Stimulated activated CD8-positive, alpha-beta memory T cell treated with anti-CD3 and anti-CD28 coated beads, Interleukin-12 subunit alpha, Interleukin-12 subunit beta, amount 100 ng/mL, for 4 hours (primary cell): ENCODE data around the gene MAP3K14.

Experiments
- DNase-seq: peaks from one replicate; pipeline ENCODE4 v3.0.0-alpha.2; 2020; ENCODE audit warnings: low read depth

The MAP3K14 gene

GRCh38 chr17:45235416-45236281 is 81.2 kb downstream of the MAP3K14 start:
- DNase-seq: no peak

DNA sequence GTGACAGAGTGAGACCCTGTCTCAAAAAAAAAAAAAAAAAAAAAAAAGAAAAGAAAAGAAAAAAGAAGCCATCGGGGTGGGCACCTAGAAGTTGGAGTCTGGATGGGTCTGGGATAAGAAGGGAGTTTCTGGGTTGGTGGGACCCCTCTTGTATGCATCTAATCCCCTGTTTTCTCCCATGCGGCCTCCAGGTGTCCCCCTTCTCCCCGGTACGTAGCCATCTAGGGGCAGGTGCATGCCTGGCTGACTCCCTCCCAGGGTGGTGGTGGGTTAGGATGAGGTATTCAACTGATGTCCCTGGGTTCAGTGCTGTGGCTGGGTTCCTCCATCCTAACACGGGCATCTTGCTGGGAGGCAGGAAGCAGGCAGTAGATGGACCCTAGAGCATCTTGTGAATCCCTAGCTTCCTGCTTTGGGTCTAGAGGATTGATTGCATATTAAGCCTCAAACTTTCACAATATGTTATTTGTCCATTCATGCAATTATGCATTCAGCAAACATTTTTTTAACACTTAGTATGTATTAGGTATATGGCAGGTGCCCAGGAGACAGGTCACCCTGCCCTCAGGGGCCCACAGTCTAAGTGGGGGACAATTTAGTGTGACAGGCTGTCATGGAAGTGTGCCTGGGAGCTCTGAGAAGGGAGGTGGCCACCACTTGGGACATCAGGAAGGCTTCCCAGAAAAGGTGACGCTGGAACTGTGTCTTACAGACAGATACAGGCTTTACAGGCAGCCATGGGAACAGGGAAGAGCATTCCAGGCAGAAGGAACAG is 82.0 kb downstream of the MAP3K14 start:
- DNase-seq: no peak

- DNase-seq: no peak
Measured at GRCh38 chr17:45233423-45233924, 83.3 kb downstream of the MAP3K14 start.

- no peak for DNase-seq
Measured at GRCh38 chr17:45232514-45233422, 84.1 kb downstream of the MAP3K14 start.

DNA sequence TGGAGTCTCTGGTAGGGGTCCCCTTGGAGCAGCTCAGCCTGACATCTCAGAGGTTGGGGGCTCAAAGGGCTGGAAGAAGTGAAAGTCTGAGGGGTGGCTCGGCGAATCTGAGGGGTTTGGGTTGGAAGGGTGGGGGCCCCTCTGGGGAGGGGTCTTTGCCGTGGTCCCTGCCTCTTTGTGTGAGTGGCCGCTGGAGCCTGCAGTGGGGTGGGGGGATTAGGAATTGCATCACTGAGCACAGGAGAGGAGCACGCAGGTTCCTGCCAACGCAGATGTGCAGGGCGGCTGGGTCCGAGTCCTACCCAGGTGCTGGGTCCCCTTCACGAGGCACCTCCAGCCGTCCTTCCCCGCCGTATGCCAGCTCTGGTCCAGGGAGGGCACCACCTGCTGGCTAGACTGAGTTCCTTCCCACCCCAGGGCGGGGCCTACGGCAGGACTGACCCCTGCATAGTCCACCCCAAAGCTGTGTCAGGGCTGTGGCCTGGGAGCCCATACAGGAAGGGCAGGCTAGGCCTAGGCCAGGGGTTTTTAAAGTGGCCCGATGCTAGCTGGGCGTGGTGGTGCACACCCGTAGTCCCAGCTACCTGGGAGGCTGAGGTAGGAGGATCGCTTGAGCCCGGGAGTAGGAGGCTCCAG is 85.2 kb downstream of the MAP3K14 start:
- no peak for DNase-seq

DNA sequence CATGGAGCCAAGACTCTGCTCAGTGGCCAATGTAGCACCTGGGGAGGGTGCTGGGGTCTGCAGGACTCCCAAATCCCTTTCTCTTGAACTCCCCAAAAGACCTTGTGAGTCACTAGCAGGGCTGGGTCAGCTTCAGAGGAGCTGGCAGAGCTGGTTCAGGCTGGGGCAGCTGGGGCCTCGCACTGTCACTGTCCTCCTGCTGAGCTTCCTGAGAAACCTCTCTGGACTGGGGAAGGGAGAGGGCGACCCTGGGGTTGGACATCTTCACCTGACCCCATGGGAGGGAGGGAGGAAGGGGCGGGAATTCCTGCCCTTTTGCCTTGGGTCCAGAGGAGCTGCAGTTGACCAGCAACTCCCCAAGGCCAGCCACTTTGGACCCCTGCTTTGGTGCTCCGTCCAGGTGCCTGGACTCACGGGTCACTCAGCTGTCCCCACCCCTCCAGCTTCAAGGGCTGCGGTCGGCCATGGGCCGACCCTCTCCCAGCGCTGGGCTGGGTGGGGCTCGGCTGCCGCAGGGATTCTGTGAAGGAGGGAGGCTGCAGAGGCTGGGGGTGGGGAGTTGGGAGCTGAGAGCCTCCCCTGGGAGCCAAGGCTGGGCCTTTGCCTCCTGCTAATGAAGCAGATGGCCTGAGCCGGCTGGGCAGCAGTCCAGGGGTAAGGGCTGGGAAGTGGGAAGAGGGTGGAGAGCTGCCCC is 85.9 kb downstream of the MAP3K14 start:
- DNase-seq: no peak

DNA sequence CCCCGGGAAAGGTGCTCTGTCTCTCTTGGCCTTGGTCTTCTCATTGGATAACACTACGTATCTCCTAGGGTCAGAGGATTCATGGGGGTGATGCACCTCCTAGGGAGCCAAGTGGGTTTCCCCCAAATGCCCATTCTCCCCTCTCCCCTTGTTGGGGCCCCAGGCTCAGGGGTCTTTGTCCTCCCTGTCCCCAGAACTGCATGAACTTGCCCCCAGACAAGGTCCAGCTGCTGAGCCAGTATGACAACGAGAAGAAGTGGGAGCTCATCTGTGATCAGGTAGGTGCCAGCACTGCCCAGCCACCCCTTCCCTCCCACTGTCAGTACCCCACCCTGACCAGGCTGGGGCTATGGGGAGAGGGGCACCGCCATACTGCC is 86.4 kb downstream of the MAP3K14 start:
- DNase-seq: no peak

- no peak for DNase-seq
Measured at GRCh38 chr17:45229681-45230409, 87.0 kb downstream of the MAP3K14 start.

- peak; percentile 79 for DNase-seq
Measured at GRCh38 chr17:45228763-45229539, 87.9 kb downstream of the MAP3K14 start.

DNA sequence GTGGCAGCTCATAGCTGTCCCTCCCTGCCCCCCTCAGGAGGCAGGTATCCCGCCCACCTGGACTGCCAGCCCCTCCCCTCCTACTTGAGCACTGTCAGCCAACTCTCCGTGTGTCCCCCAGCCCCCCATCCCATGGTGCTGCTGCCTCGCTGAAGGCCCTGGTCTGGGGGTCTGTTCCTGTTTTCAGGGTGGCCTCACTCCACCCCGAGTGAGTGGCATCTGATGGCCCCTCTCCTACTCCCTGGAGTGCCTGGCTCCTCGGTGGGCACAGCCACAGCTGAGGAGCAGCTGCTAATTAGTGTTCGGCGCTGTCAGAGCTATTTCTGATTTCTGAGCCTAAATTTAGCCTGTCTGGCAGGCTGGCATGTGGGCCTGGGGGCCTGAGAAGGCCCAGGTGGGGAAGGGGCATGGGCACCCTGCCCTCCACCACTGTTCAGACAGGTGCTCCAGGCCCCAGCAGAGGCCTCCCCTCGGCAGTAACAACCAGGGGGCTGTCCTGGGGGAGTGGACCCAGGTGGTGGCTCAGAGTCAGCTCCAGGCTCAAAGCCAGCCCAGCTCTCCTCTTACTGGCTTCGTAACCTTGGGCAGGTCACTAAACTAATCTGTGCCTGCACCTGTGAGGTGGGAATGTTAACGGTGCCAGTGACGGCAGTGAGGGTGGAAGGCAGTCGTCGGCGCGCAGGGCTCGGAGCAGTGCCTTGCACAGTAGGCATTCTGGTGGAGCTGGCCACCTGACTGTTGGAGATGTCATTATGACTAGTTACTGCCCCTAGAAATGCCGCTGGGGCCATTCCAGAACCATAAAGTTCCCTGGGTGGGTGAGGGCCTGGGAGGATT is 88.7 kb downstream of the MAP3K14 start:
- no peak for DNase-seq

DNA sequence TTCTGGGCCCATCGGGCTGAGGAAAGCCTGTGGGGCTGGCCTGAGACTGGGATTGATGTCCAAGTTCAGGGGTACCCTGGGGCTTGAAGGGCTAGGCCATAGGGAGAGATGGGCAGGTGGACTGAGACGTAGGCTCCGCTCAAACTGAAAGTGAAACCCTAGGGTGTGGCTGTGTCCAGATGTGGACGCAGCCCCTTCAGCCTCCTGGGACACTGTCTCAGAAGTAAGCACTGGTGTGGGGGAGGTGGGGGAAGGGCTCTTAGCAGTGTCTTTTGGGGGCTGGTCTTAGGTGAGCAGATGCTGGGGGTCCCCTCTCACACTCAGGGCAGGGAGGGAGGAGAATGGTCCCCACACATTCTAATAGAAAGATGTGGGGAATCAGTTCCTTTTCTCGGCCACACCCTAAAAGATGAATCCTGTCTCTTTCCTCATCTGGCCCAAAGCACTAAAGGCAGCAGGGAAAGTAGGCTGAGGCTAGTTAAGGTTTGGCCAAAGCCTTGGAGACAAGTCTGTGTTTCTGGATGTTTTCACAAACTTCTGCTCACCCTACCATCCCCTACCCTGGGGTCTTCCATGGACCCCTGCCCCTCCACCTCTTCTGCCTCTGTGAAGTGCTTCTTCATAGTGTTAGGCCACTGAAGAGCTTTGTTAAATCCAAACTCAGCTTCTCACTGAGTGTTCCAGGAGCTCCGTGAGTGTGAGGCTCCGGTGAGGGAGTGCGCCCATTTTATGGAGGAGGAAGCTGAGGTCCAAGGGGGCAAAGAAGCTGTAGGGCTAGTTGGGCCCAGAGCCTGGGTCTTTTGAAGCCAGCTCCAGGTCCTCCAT is 89.5 kb downstream of the MAP3K14 start:
- no peak for DNase-seq

GRCh38 chr17:45226576-45226975 is 90.2 kb downstream of the MAP3K14 start:
- DNase-seq: no peak

DNA sequence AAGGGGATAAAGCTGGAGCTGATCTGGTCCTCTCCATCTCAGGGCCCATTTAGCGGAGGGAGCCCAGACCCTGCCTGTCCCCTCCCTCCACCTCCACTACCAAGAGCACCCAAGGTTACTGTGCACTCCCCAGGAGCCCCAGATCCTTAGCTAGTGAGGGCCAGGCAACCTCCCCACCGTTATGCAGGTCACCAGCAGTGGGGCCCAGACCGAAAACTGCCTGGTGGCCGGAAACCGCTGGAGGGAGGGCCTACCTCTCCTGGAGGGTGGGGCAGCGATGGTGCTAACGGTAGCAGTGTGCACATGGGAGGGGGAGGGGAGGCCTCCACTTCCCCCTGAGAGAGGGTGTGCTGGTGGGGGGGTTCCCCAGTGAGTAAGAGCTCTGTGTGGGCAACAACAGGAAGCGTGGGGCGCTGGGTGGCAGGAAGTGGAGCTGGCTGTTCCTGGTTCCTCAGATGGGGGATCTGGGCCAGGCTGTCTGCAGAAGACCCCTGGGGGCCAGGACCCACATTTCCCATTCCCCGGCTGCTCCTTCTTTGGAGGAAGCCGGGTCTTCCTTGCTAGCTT is 90.8 kb downstream of the MAP3K14 start:
- DNase-seq: peak; percentile 94

GRCh38 chr17:45225051-45225700 is 91.6 kb downstream of the MAP3K14 start:
- DNase-seq: no peak

GRCh38 chr17:45224671-45225050 is 92.2 kb downstream of the MAP3K14 start:
- DNase-seq: no peak
